Neural progenitor cell (in vitro differentiated cells): Measurements from ENCODE around the gene MARK3.

ENCODE experiments used
- CTCF ChIP-seq: fragments of 200-600 bp; sonication (generic); IDR thresholded peaks from 2 replicates; pipeline ENCODE4 v1.5.1; 2017; ENCODE audit warnings: antibody characterized with exemption, mild to moderate bottlenecking
- EZH2 ChIP-seq: fragments of 200-600 bp; sonication (generic); IDR thresholded peaks from 2 replicates; pipeline ENCODE4 v1.6.1; 2017; ENCODE audit warnings: antibody characterized with exemption, mild to moderate bottlenecking, moderate library complexity

- TF ChIP-seq CTCF (no peak), EZH2 (no peak)
These were observed 157.4 kb downstream of the MARK3 start for GRCh38 chr14:103542605-103543088.
